Immature natural killer cell (primary cell): ENCODE measurements around the gene TLK2. TPM values are rescaled to one million over a fixed set of nuclear protein-coding genes. Genes with fewer than 3 reads are reported as not detected.
"Not testable (repeated sequence)": the region's sequence is repeated elsewhere in the genome, so short reads cannot be mapped to it uniquely, and the experiment has no call there.

ENCODE experiments used
- DNase-seq, 3 donors: peaks; one replicate each; pipeline ENCODE4 v3.0.0; 2022; ENCODE audit warnings: mixed read lengths in 1 of 3
- H3K27ac Mint-ChIP-seq, 6 donors: one replicate each; pipeline ENCODE4 v1.8.0; 2020; ENCODE audit warnings: mixed read lengths in 6 of 6, mild to moderate bottlenecking in 5 of 6, inconsistent platforms in 4 of 6, moderate library complexity in 3 of 6
- H3K27me3 Mint-ChIP-seq, 3 donors: one replicate each; pipeline ENCODE4 v1.8.0; 2020 to 2021; ENCODE audit warnings: low read depth in 3 of 3, mild to moderate bottlenecking in 3 of 3, mixed read lengths in 3 of 3, moderate library complexity in 3 of 3, inconsistent platforms in 1 of 3
- H3K36me3 Mint-ChIP-seq, 3 donors: one replicate each; pipeline ENCODE4 v1.8.0; 2020; ENCODE audit warnings: mixed read lengths in 3 of 3, inconsistent platforms in 2 of 3, mild to moderate bottlenecking in 2 of 3
- H3K4me1 Mint-ChIP-seq, 2 donors: one replicate each; pipeline ENCODE4 v1.8.0; 2020; ENCODE audit warnings: inconsistent platforms in 2 of 2, mild to moderate bottlenecking in 2 of 2, mixed read lengths in 2 of 2, moderate library complexity in 1 of 2
- H3K4me3 Mint-ChIP-seq, 5 donors: one replicate each; pipeline ENCODE4 v1.8.0; 2020; ENCODE audit warnings: mild to moderate bottlenecking in 5 of 5, mixed read lengths in 5 of 5, inconsistent platforms in 3 of 5, moderate library complexity in 3 of 5
- H3K9me3 Mint-ChIP-seq, 6 donors: one replicate each; pipeline ENCODE4 v1.8.0; 2020; ENCODE audit warnings: mild to moderate bottlenecking in 6 of 6, mixed read lengths in 6 of 6, inconsistent platforms in 4 of 6, moderate library complexity in 3 of 6
- polyA plus RNA-seq, 3 donors: library from polyadenylated mRNA; unstranded; fragments of 300-500 nt; fragmentation: Illumina TruSeq; gene quantifications; one replicate each; pipeline ENCODE4 v1.2.3, GENCODE V29; 2021

TLK2 gene
- polyA plus RNA-seq, 3 donors from 2014 or later: 6.4 to 19.7 (median 6.6) TPM

GRCh38 chr17:62612289-62612688 is 133.7 kb downstream of the TLK2 start:
- not testable (repeated sequence) for H3K27me3 Mint-ChIP-seq, H3K9me3 Mint-ChIP-seq, DNase-seq
- Mint-ChIP-seq H3K27ac (peak overlapping the region in 5 of 6 donors; percentile 41 to 79 (median 63)), H3K4me1 (peaks cover 13 to 26% of the 10 kb centered on the region in 2 donors), H3K4me3 (peak overlapping the region in 2 of 5 donors; percentile 12 to 78), H3K36me3 (peaks cover 31 to 53% (median 32%) of the 10 kb centered on the region in 3 donors)

DNA sequence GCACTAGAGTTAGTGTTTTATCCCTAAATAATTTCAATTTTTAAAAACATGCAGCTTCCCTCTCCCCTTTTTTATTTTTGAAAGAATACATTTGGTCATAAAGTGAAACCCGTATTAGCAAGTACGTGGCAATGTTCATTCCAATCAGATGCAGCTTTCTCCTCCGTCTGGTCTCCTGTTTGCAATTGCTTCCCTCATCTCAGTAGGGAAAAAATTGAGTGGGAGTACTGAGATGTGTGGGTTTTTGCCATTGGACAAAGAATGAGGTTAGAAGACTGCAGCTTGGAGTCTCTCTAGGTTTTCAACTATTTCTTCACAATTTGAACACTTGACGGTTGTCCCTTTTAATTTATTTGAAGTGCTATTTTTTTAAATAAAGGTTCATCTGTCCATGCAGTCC is 134.5 kb downstream of the TLK2 start:
- Mint-ChIP-seq H3K36me3 (peaks cover 24 to 46% (median 24%) of the 10 kb centered on the region in 3 donors), H3K4me1 (peaks cover 13 to 26% of the 10 kb centered on the region in 2 donors)
- H3K9me3 Mint-ChIP-seq, DNase-seq, H3K27me3 Mint-ChIP-seq, H3K4me3 Mint-ChIP-seq, H3K27ac Mint-ChIP-seq: not testable (repeated sequence)

GRCh38 chr17:62614142-62614541 is 135.5 kb downstream of the TLK2 start:
- no peak overlapping the region for H3K4me3 Mint-ChIP-seq
- no peak for DNase-seq
- no peaks in the 10 kb centered on the region for H3K9me3 Mint-ChIP-seq
- H3K4me1 Mint-ChIP-seq: peaks cover 13 to 26% of the 10 kb centered on the region in 2 donors
- no peak overlapping the region for H3K27ac Mint-ChIP-seq
- H3K27me3 Mint-ChIP-seq: peaks cover 0 to 6% (median 6%) of the 10 kb centered on the region in 3 donors
- H3K36me3 Mint-ChIP-seq: peaks cover 23 to 37% (median 24%) of the 10 kb centered on the region in 3 donors

GRCh38 chr17:62615503-62615902 is 136.9 kb downstream of the TLK2 start:
- H3K4me1 Mint-ChIP-seq: peaks cover 13 to 20% of the 10 kb centered on the region in 2 donors
- no peaks in the 10 kb centered on the region for H3K9me3 Mint-ChIP-seq
- H3K4me3 Mint-ChIP-seq: no peak overlapping the region
- H3K36me3 Mint-ChIP-seq: peaks cover 14 to 25% (median 19%) of the 10 kb centered on the region in 3 donors
- peaks cover 0 to 6% (median 6%) of the 10 kb centered on the region in 3 donors for H3K27me3 Mint-ChIP-seq
- peak overlapping the region in 1 of 6 donors; percentile 49 for H3K27ac Mint-ChIP-seq
- DNase-seq: no peak

DNA sequence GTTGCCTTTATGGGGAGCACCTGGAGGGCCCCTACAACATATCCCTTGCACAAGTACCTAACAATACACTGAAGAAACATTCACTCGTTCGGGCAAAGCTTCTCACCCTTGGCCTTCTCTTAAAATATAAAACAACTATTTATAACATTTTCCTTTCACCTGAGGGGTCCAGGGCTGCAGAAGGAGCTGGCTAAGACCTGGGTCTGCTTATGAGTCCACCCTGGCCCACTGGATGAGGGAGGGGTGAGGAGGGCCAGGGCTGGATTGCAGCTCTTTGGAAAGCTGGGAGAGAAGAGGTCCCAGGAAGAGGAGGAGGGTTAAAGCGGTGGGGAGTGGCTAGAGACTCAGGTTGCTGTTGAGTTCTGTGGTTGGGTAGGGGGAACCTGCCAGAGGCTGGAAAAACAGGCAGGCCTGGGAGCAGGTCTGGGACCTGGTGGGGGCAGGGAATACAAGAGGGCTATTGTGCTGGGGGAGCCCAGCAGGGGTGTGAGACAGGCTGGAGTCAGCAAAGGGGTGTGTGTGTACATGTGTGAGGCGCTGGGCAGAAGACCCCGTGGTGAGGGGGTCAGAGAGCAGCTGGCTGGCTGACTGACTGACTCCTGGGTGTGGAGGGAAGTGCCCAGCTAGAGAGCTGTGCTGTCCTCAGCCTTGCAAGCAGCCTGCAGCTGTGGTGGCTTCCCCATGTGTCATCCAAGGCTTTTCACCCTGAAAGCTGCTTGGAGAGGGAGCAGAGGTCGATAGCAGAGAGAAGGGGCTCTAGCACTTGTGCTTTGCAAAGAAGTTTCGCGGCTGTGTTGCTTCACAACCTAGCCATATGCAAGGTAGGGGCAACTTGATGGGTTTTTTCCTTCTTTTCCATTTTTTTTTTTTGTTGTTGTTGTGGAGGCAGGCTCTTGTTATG is 138.6 kb downstream of the TLK2 start:
- Mint-ChIP-seq H3K4me1 (peaks cover 1 to 3% of the 10 kb centered on the region in 2 donors), H3K27ac (peak overlapping the region in 2 of 6 donors; percentile 53 to 55), H3K27me3 (peaks cover 0 to 6% (median 6%) of the 10 kb centered on the region in 3 donors), H3K9me3 (no peaks in the 10 kb centered on the region), H3K4me3 (no peak overlapping the region), H3K36me3 (peaks cover 10 to 22% (median 13%) of the 10 kb centered on the region in 3 donors)
- no peak for DNase-seq

GRCh38 chr17:62617894-62618472 is 139.4 kb downstream of the TLK2 start:
- Mint-ChIP-seq H3K4me3 (no peak overlapping the region), H3K36me3 (peaks cover 10 to 22% (median 13%) of the 10 kb centered on the region in 3 donors), H3K27ac (no peak overlapping the region), H3K9me3 (no peaks in the 10 kb centered on the region), H3K4me1 (no peaks in the 10 kb centered on the region), H3K27me3 (peaks cover 0 to 6% (median 6%) of the 10 kb centered on the region in 3 donors)
- DNase-seq: no peak

DNA sequence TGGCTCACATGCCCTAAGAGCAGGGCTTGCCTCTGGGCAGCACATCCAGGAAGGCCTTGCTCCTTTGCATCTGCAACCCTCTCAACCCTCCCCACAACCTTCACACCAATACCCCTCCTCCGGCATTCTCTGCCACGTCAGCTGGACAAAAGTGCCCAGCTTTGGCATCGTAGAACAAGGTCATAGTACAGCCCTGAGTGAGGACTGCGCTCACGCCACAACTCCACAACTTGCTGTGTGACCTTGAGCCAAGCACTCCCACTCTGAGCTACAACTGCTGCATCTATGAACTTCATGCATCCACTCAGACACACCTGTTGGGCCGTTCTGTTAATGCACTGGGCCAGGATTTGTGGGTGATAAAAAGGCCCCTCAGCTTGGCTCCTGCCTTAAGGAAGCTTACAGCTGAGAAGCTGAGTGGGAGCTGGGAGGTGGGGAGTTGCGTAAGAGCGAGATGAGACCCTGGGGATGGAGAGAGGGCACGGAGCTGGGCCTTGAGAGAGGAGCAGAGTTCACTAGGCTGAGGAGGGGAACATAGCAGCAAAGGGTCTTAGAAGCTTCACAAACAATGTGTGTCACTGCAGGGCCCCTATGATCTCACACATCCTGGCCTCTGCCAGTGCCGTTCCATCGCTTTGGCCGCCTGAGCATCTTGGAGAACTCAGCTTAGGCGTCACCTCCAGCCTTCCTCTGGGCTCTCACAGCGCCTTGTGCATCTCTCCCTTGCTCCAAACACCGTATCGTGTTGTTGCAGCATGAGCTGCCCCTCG is 140.2 kb downstream of the TLK2 start:
- Mint-ChIP-seq H3K9me3 (no peaks in the 10 kb centered on the region), H3K27ac (peak overlapping the region in 1 of 6 donors; percentile 22), H3K36me3 (peaks cover 10 to 20% (median 10%) of the 10 kb centered on the region in 3 donors), H3K4me1 (no peaks in the 10 kb centered on the region), H3K4me3 (no peak overlapping the region), H3K27me3 (peaks cover 0 to 6% (median 6%) of the 10 kb centered on the region in 3 donors)
- DNase-seq: no peak

- Mint-ChIP-seq H3K9me3 (no peaks in the 10 kb centered on the region), H3K4me1 (no peaks in the 10 kb centered on the region), H3K36me3 (peaks cover 5 to 13% (median 5%) of the 10 kb centered on the region in 3 donors), H3K4me3 (no peak overlapping the region), H3K27ac (no peak overlapping the region), H3K27me3 (peaks cover 0 to 6% (median 6%) of the 10 kb centered on the region in 3 donors)
- DNase-seq: no peak
These were observed 141.0 kb downstream of the TLK2 start for GRCh38 chr17:62619417-62620155.

GRCh38 chr17:62621223-62621622 is 142.6 kb downstream of the TLK2 start:
- Mint-ChIP-seq H3K9me3 (no peaks in the 10 kb centered on the region), H3K27me3 (peaks cover 0 to 11% (median 8%) of the 10 kb centered on the region in 3 donors), H3K36me3 (peaks cover 0 to 4% (median 0%) of the 10 kb centered on the region in 3 donors), H3K27ac (no peak overlapping the region), H3K4me3 (no peak overlapping the region), H3K4me1 (no peaks in the 10 kb centered on the region)
- no peak for DNase-seq

- no peak for DNase-seq
- no peak overlapping the region for H3K27ac Mint-ChIP-seq
- H3K9me3 Mint-ChIP-seq: no peaks in the 10 kb centered on the region
- no peak overlapping the region for H3K4me3 Mint-ChIP-seq
- peaks cover 5 to 9% (median 5%) of the 10 kb centered on the region in 3 donors for H3K27me3 Mint-ChIP-seq
- peaks cover 7 to 8% of the 10 kb centered on the region in 2 donors for H3K4me1 Mint-ChIP-seq
- peaks cover 0 to 4% (median 0%) of the 10 kb centered on the region in 3 donors for H3K36me3 Mint-ChIP-seq
These were observed 146.7 kb downstream of the TLK2 start for GRCh38 chr17:62625184-62625869.

- Mint-ChIP-seq H3K9me3 (no peaks in the 10 kb centered on the region), H3K4me1 (peaks cover 7 to 8% of the 10 kb centered on the region in 2 donors), H3K27ac (no peak overlapping the region), H3K36me3 (peaks cover 0 to 4% (median 0%) of the 10 kb centered on the region in 3 donors), H3K4me3 (peak overlapping the region in 2 of 5 donors; percentile 20 to 52), H3K27me3 (peaks cover 5 to 9% (median 5%) of the 10 kb centered on the region in 3 donors)
- DNase-seq: no peak
These were observed 147.2 kb downstream of the TLK2 start for GRCh38 chr17:62625870-62626200.

GRCh38 chr17:62626719-62627218 is 148.1 kb downstream of the TLK2 start:
- Mint-ChIP-seq H3K36me3 (peaks cover 0 to 4% (median 0%) of the 10 kb centered on the region in 3 donors), H3K4me1 (peaks cover 7 to 8% of the 10 kb centered on the region in 2 donors), H3K27me3 (peaks cover 5 to 9% (median 5%) of the 10 kb centered on the region in 3 donors), H3K4me3 (peak overlapping the region in 2 of 5 donors; percentile 57 to 60), H3K9me3 (no peaks in the 10 kb centered on the region), H3K27ac (no peak overlapping the region)
- DNase-seq: no peak
